ENCODE measurements around the gene GAPVD1.
"Not testable (repeated sequence)": the region's sequence is repeated elsewhere in the genome, so short reads cannot be mapped to it uniquely, and the experiment has no call there.

Gene GAPVD1, protein sequence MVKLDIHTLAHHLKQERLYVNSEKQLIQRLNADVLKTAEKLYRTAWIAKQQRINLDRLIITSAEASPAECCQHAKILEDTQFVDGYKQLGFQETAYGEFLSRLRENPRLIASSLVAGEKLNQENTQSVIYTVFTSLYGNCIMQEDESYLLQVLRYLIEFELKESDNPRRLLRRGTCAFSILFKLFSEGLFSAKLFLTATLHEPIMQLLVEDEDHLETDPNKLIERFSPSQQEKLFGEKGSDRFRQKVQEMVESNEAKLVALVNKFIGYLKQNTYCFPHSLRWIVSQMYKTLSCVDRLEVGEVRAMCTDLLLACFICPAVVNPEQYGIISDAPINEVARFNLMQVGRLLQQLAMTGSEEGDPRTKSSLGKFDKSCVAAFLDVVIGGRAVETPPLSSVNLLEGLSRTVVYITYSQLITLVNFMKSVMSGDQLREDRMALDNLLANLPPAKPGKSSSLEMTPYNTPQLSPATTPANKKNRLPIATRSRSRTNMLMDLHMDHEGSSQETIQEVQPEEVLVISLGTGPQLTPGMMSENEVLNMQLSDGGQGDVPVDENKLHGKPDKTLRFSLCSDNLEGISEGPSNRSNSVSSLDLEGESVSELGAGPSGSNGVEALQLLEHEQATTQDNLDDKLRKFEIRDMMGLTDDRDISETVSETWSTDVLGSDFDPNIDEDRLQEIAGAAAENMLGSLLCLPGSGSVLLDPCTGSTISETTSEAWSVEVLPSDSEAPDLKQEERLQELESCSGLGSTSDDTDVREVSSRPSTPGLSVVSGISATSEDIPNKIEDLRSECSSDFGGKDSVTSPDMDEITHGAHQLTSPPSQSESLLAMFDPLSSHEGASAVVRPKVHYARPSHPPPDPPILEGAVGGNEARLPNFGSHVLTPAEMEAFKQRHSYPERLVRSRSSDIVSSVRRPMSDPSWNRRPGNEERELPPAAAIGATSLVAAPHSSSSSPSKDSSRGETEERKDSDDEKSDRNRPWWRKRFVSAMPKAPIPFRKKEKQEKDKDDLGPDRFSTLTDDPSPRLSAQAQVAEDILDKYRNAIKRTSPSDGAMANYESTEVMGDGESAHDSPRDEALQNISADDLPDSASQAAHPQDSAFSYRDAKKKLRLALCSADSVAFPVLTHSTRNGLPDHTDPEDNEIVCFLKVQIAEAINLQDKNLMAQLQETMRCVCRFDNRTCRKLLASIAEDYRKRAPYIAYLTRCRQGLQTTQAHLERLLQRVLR (N-terminal part only)

DNA sequence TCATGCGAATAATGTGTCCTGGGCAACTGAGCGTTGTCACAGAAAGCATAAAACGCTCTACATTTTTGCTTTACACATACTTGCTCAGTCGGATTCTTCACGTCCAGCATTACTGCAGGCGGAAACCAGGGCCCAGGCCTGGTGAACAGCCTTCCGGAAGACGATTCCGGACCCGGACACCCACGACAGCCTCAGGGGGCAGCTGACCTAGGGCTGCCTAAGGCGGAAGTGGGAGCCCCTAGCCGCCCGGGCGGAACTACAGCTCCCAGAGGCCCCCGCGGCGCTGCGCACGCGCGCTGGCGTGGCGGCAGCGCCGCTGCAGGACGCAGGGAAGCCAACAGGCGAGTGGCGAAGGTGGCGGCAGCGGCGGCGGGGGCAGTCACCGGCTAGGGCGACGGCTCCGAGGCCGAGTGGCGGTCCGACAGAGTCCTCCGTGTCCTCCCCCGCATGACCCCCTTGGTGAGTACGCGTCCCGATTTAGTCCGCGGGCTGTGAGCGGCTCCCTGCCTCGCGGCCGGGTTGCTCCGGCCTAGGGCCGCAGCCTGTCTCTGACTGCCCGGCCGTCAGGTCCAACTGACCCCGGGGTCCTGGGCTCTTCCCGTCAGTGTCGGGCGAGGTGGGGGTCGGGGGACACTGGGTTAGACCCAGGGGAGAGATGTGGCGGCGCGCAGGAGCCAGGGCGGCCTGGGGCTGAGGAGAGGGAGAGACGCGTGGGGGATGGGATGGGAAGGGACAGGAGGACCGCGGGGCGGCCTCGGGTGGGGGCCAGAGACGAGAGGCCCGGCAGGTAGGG, at the start of gene GAPVD1:
Gene GAPVD1, plus strand, starts transcription at position 326 of the 793 bp plus-strand sequence. CDS start 37,096 bp downstream, outside the sequence.
- FAIRE-seq, result no peak

DNA sequence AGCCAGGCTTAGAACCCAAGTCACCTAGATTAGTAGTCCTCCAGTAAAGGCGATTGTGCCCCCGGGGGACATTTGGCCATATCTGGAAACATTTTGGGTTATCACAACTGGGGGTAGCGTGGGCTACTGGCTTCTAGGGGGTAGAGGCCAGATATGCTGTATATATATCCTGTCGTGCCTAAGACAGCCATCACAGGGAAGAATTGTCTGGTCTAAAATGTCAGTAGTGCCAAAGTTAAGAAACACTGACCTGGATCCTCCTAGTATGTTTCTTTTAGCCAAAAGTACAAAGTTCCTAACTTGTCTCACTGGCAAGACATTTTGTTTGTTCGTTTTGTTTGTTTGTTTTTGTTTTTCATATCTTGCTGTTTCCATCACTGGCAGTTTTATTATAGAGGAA, 47.4 kb upstream of the GAPVD1 start:
- FAIRE-seq, result no peak

DNA sequence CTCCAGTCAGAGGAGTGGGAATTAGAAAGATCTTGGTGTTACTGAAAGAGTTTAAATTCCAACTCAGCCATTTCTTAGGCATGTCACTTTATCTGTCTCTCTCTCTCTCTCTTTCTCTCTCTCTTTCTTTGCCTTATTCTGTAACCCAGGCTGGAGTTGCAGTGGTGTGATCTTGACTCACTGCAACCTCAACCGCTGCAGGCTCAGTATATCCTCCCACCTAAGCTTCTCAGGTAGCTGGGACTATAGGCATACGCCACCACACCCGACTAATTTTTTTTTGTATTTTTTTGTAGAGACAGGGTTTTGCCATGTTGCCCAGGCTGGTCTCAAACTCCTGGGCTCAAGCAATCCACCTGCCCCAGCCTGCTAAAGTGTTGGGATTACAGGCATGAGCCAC, 43.0 kb upstream of the GAPVD1 start:
- FAIRE-seq, result no peak

DNA sequence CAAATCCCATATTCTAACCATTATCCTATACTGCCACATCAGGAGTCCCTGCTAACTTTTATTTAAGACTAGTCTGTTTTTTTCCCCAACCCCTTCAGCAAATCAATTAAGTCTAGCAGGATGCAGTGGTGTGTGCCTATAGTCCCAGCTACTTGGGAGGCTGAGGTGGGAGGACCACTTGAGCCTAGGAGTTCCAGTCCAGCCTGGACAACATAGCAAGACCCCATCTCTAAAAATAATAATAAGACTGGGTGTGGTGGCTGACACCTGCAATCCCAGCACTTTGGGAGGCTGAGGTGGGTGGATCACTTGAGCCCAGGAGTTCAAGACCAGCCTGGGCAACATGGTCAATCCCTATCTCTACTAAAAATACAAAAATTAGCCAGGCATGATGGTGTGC, 36.8 kb upstream of the GAPVD1 start:
- not testable (repeated sequence) for FAIRE-seq

DNA sequence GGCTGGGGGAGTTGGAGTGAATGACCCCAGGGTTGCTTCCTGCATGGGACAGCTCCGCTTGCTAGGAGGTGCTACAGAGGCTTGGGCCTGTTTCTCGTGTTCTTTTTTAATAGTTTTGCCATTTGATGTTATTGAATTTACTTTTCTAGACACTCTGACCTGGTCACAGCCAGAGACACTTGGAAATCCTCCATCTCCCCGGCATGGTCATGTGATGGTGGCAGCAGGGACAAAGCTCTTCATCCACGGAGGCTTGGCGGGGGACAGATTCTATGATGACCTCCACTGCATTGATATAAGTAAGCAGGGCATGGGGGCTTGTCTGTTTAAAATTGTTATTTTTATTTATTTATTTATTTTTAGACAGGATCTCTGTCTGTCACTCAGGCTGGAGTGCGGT, 33.9 kb upstream of the GAPVD1 start:
- no peak for FAIRE-seq

DNA sequence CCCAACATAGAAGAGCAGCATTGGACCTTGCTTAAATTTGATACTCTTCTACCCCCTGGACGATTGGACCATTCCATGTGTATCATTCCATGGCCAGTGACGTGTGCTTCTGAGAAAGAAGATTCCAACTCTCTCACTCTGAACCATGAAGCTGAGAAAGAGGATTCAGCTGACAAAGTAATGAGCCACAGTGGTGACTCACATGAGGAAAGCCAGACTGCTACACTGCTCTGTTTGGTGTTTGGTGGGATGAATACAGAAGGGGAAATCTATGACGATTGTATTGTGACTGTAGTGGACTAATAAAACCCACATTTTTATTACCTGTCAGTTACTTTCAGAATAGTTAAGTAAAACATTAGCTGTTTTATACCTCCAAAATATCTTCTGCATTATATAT, 27.9 kb upstream of the GAPVD1 start:
- no peak for FAIRE-seq

DNA sequence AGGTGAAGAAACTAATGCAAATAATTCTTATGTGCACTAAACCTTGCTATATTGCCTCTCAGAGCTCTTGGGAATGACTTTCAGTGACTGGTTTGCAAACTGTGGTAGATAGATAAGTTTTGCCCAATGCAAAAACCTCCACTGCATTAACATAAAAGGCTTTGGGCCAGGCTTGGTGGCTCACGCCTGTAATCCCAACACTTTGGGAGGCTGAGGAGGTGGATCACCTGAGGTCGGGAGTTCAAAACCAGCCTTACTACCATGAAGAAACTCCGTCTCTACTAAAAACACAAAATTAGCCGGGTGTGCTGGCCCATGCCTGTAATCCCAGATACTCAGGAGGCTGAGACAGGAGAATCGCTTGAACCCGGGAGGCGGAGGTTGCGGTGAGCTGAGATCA, 27.5 kb upstream of the GAPVD1 start:
- FAIRE-seq, result peak; percentile 85

DNA sequence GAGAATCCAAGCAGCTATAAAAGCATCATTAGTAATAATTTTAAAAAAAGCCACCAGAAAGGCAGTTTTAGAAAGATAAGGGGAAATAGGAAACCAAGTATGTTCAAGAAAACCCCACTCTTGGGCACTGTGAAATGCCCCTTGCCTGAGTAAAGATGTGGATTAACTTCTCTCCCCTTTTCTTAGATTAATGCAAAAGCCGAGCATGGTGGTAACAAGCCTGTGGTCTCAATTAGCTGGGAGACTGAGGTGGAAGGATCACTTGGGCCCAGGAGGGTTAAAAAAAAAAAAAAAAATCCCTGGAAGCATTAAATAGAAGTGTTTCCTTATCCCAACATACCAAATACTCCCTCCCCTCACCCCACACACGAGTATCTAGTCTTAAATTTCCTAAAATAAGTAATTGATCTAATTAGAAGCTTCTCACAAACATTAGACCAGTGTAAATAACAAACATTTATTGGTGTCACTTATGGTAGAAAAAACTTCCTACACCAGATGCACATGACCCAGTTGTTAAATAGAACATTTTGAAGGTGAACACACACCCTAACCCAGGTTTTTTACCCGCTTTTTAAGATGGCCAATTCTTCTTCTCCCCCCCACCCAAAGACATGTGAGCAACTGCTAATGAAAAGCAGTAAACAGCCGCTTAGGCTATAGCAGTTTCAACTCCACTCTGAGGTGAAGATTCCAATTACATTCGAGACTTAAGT, 25.7 kb upstream of the GAPVD1 start:
- no peak for FAIRE-seq

DNA sequence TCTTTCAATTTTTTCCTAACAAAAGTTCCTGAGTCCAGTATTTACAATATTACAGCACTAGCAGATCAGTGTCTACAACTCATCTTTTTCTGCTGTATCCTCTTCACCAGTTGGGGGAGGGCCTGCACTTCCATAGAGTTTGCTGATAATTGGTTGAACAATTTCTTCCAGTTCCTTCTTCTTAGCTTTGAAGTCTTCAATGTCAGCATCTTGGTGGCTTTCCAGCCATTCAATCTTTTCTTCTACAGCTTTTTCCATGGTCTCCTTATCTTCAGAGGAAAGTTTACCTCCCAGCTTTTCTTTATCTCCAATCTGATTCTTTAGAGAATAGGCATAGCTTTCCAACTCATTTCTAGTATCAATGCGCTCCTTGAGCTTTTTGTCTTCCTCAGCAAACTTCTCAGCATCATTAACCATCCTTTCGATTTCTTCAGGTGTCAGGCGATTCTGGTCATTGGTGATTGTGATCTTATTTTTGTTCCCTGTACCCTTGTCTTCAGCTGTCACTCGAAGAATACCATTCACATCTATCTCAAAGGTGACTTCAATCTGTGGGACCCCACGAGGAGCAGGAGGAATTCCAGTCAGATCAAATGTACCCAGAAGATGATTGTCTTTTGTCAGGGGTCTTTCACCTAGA, 25.0 kb upstream of the GAPVD1 start:
- FAIRE-seq, result not testable (repeated sequence)

DNA sequence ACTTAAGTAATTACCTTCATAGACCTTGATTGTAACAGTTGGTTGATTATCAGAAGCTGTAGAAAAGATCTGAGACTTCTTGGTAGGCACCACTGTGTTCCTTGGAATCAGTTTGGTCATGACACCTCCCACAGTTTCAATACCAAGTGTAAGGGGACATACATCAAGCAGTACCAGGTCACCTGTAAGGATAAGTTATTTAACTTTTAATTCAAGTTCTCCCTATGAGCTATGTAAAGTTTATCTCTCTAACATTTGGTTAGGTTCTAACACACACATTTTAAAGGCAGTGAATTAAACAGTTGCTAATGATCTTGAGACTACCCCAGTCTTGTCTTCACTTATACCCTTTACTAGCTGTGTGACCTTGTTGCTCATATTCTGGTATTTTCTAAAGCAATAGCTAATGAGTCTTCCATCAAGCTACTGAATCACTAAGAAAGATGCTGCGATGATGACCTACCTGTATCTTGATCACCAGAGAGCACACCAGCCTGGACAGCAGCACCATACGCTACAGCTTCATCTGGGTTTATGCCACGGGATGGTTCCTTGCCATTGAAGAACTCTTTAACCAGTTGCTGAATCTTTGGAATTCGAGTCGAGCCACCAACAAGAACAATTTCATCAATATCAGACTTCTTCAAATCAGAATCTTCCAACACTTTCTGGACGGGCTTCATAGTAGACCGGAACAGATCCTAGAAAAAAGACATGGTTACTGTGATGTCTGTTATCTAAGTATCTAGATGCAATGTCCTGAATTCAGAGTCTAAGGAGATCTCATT, 23.3 kb upstream of the GAPVD1 start:
- no peak for FAIRE-seq

DNA sequence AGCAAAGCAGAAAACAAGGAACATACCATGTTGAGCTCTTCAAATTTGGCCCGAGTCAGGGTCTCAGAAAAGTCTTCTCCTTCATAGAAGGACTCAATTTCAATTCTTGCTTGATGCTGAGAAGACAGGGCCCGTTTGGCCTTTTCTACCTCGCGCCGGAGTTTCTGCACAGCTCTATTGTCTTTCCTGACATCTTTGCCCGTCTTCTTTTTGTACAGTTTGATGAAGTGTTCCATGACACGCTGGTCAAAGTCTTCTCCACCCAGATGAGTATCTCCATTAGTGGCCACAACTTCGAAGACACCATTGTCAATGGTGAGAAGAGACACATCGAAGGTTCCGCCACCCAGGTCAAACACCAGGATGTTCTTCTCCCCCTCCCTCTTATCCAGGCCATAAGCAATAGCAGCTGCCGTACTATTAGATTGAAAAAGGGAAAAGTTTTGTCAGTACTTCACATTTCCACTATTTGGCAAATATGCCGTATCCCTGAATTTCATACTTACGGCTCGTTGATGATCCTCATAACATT, 22.6 kb upstream of the GAPVD1 start:
- FAIRE-seq, result no peak

DNA sequence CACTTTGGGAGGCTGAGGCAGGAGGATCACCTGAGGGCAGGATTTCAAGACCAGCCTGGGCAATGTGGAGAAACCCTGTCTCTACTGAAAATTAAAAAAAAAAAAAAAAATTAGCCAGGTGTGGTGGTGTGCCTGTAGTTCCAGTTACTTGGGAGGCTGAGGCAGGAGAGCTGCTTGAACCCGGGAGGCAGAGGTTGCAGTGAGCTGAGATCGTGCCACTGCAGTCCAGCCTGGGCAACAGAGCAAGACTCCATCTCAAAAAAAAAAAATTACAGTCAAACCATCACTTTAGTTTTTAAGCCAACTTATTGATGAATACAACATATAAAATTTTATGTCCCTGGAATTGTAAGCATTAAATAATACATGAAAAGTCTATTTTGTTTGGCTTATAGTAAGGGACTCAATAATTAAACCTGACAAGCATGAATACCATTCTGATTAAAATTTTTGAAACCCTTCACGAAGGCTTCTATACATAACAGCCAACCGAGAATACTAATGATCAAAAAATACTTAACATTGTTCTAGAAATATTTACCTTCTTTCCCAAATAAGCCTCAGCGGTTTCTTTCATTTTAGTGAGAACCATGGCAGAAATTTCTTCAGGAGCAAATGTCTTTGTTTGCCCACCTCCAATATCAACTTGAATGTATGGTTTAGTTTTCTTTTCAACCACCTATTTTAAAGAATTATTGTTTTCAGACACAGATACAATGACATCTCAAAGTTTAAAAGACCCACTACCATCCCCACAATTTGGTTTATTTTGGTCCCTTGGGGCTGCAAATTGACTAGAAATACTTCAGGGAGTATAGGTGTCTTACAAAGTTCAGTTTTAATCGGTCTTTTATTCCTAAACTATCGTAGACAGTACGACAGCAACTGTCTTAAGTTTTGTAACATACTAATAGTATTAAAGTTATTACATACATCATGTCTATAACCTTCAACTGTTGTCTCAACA, 21.7 kb upstream of the GAPVD1 start:
- FAIRE-seq, result no peak

DNA sequence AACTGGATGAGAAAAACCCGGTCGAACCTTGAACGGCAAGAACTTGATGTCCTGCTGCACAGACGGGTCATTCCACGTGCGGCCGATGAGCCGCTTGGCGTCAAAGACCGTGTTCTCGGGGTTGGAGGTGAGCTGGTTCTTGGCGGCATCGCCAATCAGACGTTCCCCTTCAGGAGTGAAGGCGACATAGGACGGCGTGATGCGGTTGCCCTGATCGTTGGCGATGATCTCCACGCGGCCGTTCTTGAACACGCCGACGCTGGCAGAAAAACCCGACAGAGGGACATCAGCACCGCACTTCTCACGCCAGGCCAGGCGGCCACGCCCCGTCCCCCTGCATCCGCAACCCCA, 21.0 kb upstream of the GAPVD1 start:
- FAIRE-seq, result no peak

DNA sequence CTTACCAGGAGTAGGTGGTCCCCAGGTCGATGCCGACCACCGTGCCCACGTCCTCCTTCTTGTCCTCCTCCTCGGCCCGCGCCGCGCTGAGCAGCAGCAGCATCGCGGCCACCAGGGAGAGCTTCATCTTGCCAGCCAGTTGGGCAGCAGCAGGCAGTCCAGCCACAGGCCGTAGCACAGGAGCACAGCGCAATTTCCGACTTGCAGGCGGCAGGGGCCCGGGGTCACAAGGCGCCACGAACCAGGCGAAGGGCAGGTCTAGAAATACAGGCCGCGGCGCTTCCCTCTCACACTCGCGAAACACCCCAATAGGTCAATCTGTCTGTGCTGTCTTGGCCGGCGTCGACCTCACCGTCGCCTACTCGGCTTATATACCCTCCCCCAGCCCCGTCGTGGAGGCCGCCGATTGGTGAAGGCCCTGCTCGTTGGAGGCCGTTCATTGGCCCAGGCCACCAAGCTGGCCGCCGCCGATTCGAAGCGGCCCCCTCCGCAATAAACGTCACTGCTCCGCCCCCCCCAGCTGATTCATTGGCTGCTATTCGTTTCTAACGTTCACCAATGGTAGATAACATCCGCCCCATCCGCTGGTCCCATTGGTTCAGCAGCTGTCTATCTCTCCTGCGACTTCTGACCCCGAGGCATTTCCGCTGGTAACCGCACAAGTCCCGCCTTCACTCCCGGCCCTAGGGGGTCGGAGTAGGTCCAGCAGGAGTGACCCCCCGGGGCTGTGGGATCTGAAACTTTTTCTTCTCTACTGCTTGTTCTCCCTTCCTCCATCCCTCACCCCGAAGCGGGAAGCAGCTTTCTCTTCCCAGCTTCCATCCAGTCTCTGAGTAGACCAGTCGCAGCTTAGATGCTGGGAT, 20.4 kb upstream of the GAPVD1 start, which contains the start of gene HSPA5:
Gene HSPA5, minus strand, starts transcription at position 344 of the 863 bp plus-strand sequence. Its CDS starts 217 bp downstream, at position 127.
- FAIRE-seq, result peak; percentile 98

DNA sequence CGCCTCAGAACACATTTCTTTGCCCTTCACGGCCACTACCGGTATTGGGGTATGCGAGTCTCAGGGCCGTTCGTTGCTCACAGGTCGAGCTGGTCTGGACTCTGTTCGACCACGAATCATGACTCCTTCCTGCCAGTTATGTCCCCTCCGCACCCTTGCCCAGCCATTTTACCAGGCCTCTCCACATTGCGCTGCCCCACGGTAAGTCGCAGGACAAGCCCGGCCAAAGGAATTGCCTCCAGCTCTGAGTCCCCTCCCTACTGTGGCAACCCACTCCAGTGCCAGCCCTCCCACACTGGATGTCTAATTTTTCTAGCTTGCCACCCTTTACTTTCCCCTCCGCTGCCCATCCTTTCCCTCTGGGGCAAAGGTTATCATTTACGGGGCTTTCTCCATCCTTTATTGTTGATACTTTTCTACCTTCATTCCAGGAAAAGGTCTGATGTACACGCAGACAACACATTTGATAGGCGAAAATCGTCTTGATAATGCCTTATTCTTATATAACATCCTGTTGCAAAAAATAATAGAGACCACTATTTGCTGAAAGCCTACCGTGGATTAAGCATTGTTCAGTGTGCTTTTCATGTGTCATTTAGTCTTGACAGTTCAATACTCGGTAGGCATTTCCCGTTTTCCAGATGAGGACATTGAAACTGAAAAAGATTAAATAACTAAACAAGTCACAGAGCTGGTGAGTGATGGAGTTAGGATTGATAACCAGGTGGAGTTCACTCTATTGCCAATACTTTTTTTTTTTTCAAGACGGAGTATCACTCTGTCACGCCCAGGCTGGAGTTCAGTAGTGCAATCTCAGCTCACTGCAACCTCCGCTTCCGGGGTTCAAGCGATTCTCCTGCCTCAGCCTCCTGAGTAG, 19.5 kb upstream of the GAPVD1 start:
- no peak for FAIRE-seq

DNA sequence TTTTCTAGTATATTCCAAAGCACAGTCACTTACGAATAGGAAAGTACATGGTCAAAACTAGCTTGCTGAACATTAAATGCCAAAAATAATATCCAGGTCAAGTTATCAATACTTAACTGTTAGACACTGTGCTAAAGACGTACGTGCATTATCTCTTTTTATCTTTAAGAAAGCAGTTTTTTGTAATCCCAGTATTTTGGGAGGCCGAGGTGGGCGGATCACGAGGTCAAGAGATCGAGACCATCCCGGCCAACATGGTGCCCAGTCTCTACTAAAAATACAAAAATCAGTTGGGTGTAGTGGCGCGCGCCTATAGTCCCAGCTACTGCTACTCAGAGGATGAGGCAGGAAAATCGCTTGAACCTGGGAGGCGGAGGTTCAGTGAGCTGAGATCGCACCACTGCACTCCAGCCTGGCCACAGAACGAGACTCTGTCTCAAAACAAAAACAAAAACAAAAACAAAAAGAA, 17.8 kb upstream of the GAPVD1 start:
- no peak for FAIRE-seq

DNA sequence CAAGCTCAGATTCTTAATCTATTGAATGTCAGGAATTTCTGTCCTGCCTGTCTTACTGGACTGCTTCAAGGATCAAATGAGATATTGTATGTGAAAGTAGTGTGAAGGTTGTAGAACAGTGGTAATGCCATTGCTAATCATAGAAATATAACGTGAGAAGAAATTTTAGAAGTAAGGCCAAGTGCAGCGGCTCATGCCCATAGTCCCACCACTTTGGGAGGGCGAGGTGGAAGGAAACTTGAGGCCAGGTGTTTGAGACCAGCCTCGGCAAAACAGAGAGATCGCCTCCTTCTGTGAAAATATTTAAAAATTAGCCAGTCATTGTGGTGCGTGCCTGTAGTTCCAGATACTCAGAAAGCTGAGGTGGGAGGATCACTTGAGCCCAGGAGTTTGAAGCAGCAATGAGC, 15.4 kb upstream of the GAPVD1 start:
- no peak for FAIRE-seq

Data from G401.6 (cell line).